GM21360 (cell line): ENCODE measurements around the gene RAB32.

Experiments
- ATAC-seq: cut with Tn5 transposase; IDR thresholded peaks from one replicate; pipeline ENCODE4 v1.9.1; 2021; ENCODE audit warnings: mild to moderate bottlenecking, moderate library complexity; ENCODE audit not compliant: unreplicated experiment

Gene RAB32

GRCh38 chr6:146581968-146582367, 38.3 kb downstream of the RAB32 start:
- ATAC-seq = no peak

- ATAC-seq = no peak
These were observed 39.2 kb downstream of the RAB32 start for GRCh38 chr6:146582857-146583256.

GRCh38 chr6:146583966-146584365, 40.3 kb downstream of the RAB32 start:
- no peak for ATAC-seq

GRCh38 chr6:146587459-146587858, 43.8 kb downstream of the RAB32 start:
- no peak for ATAC-seq

DNA sequence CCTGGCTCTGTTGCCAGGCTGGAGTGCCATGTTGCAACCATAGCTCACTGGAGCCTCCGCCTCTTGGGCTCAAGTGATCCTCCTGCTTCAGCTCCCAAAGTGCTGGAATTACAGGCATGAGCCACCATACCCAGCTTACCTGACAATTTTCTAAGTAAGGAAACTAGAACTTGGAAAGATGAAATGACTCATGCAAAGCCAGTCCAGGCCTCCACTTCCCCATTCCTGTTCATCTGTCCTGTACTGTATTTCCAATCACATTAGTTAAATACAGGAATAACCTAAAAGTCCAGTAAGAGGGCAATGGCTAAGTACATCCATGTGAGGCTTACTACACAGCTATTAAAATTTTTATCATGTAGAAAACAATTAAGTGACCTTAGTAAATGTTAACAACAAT, 46.9 kb downstream of the RAB32 start:
- ATAC-seq = no peak

DNA sequence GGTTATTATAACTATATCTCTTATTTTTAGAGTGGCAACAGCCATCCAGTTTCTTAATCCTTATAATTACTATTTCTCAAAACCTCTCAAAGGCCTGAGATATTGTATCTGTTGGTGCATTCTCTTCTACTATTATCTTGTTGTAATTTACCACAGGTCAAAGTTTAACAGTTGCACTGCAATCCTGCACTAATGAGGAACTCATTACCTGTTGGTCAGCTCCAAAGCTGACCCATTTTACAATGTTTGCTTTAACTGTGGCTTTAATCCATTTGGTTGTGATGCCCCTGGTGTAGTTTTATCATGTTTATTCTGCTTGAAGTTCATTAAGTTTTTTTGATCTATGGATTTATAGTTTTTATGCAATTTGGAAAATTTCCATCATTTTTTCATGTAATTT, 48.8 kb downstream of the RAB32 start:
- ATAC-seq = no peak

DNA sequence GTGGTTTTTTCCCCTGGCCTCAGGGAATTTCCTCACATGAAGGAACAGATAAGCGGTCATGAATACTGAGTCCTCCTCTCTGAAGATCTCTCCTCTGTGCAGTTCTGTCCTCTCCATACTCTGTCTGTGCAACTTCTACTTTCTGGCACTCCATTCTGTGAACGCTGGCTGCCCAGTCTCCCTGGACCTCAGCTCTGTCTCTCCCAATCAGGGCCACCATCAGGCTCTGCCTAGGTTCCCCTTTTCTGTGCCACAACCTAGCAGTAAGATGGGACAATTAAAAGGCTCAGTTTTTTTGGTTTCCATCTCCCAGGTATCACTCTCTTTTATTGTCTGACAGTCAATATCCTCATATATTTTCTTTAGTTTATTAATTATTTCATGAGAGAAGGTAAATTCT, 50.4 kb downstream of the RAB32 start:
- ATAC-seq = no peak

DNA sequence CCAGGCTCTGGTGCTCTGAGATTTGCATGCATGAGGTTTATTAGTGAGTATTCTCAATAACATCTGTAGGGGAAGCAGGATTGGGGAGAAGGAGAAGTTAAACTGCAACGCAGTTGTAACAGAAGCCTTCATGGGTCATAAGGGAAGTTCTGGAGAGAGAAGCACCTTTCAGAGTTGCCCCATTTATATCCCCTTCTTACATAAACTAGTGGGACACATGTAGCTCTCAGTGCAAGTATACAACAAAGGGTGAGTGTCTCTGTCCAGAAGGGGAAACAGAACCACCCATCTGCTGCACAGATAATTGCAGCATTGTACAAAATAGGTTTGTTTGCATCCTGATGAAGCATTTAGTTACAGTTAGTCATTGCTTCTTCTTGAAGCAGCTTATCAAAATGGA, 50.9 kb downstream of the RAB32 start:
- no peak for ATAC-seq

DNA sequence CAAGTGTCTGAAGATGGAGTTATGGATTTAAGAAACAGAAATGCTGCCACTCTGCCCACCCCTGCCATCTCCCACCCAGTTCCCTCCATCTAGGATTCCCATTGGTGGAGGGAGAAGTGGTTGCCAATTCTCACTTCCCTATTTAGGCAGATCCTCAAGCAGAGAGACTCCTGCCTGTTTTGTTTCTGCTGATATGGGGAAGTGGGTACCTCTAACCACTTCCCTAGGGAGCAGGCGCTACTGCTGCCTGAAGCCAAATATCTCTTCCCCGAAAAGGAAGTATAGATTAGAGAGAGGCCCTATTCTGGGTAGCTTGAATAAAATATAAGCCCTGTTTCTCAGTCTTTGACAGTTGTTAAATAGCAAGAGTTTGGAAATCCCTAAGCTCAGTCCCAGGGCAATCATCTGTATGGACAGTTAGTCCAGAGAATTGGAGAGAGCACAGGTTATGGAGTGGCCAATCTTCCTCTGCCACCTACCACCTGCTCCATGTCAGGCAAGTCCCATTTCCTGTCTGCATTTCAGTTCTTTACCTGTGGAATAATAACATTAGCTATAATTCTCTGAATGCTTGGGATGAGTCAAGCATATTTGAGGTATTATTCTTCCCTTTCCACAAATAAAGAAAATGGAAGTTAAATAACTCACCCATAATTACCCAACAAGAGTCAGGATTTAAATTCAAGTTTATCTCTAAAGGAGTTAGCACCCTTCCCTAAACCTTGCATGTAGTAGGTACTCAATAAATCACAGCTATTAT, 52.5 kb downstream of the RAB32 start:
- ATAC-seq = peak; percentile 54

GRCh38 chr6:146598772-146599405, 55.3 kb downstream of the RAB32 start, which contains the start of gene ADGB:
ADGB (plus strand) TSS chr6:146598972; CDS start chr6:146599041, 69 bp downstream.
- ATAC-seq = no peak

DNA sequence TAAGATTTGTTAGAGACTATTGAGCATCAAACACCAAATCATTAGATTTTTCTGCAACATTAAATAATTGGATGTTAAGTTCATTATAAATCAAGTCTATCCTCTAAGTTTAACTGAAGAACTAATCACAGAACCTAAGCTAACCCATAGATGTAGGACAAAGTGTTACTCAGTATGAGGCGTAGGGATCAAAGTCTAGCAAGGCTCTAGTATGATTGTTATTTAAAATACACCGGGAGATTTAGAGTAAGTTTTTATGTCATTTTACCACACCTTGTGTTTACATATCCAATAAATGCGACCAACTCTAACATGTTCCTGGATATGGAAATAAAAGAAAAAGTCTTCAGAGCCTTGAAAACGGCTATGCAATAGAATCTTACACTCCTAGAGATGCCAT, 57.7 kb downstream of the RAB32 start:
- no peak for ATAC-seq

- ATAC-seq = no peak
These were observed 58.9 kb downstream of the RAB32 start for GRCh38 chr6:146602526-146602925.
